Fibroblast of skin of abdomen (primary cell): ENCODE data around the gene NTNG1.

Experiments used
- DNase-seq: peaks from one replicate; pipeline ENCODE4 v3.0.0-alpha.2; 2013

NTNG1 gene

DNA sequence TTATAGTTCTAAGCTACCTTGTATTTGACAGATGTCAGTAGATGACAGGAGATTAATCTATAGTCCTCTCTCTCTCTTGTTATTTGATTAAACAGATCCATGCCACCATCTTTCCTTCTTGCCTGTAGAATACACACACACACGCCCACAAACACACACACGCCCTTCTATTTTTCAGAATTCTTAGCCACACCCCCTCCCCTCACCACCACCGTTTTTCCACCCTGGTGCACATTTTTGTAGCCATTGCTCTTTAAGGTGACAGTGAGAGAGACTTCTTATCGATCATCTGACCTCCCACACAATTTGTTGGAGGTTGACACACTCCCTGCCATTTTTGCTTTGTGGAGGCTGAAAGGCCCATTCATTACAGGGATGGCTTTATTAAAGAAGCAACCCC lies 123.2 kb downstream of the NTNG1 start:
- DNase-seq: no peak

DNA sequence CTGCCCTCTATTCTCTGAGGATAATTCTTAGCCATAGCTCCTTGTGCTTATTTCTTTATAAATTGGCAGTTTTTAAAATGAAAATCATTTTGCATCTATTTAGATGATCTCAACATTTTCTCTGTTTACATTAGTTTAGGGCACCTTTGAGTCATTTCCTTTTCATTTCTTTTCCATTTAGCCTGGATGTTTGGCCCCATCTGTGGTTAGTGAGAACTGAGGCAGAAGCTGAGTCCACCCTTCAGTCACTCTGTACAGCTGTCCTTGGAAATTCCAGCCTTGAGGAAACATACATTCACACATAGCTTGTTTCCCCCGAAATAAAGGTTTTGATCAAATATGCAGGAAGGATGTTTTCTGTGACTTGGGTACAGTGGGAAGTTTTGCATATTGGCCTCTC lies 123.7 kb downstream of the NTNG1 start:
- DNase-seq: peak; percentile 43

- DNase-seq: no peak
These were observed 126.7 kb downstream of the NTNG1 start for GRCh38 chr1:107267489-107267888.

GRCh38 chr1:107272321-107272720 lies 131.5 kb downstream of the NTNG1 start:
- no peak for DNase-seq

- DNase-seq: no peak
These were observed 132.7 kb downstream of the NTNG1 start for GRCh38 chr1:107273515-107273914.

GRCh38 chr1:107274227-107274626 lies 133.4 kb downstream of the NTNG1 start:
- no peak for DNase-seq

GRCh38 chr1:107276247-107276646 lies 135.4 kb downstream of the NTNG1 start:
- no peak for DNase-seq

DNA sequence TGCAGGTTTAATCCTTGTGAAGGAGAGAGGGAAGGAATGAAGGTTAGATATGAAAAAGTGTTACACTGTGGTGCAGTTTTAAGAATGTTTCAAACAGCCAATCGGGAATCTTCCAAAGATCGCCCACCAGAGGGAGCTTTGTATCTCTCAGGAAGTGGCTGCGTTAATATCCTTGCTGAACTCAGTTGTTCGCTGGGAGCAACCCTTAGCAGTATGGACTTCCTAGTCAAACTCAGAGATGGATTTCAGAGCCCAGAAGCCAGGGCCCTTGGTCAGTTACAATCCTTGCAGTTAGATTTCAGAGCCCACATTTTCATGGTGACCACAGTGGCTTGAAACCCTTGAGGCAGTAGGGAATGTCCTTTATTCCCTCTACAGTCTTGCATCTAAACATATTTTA lies 136.2 kb downstream of the NTNG1 start:
- peak; percentile 63 for DNase-seq

DNA sequence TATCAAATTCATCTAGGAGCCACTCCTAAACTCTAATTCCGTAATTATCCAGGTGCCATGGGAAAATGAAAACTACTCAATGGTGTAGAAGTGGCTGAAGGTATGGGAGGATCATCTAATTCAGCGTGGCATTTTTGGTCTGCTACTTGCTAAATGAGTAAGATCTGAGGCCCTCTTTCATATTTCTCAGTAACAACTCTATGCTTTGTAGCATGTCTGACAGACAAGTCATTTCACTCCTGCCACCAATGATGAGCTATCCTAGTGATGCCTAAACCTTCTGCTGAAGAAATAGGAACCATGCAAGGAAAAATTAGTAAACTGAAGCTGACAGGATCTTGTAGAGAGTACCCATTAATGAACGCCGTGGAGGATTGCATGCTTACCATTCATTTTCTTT lies 145.3 kb downstream of the NTNG1 start:
- DNase-seq: no peak

DNA sequence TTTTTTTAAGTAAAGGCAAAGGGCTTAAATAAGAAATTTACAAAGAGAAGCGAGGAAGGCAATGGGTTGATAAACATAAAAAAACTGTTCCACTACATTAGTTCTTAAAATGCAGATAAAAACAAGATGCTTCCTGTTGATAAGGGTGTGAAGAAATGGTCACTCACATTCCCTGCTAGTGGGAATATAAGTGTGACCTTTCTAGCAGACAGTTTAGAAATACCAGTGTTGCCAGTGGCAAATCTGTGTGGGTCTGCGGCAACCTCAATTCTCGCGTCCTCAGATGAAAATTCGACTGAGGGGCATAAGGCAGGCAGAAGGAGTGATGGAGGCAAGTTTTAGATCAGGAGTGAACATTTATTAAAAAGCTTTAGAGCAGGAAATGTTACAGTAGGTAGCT lies 151.1 kb downstream of the NTNG1 start:
- no peak for DNase-seq

- no peak for DNase-seq
These were observed 153.2 kb downstream of the NTNG1 start for GRCh38 chr1:107293901-107294613.

DNA sequence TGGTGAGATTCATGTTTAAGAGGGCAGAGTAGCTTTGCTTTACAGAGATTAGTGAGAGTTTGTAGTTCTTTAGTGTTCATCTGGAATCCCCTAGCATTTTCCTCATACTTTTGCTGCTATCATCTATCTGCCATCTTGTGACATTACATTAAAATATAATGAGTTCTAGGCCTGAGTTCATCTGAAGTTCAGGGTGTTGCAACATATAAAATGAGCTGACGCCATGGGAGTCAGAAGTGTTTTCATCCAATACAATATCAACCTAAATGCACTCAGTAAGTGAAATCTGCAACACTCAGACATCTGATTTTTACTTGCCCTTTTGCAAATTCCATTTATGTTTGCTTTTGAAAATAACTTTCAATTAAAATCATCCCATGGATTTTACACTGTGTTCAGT lies 153.8 kb downstream of the NTNG1 start:
- DNase-seq: peak; percentile 50

DNA sequence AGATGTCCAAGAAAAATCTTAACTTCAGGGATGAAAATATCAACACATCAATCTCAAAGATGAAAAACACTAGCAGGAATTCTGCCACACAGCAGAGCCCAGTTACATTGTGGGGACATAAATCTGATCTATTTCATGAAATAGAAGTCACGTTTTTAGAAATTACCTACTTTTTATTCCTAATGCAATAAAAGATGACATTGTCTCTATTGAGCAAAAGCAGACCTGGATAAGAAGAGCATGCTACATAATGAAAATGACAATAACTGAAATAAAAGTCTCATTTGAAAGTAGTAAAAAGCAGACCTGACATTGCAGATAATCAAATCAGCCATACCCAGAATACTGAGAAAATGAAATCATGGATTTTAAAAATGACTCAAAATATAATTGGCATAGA lies 156.8 kb downstream of the NTNG1 start:
- DNase-seq: no peak

DNA sequence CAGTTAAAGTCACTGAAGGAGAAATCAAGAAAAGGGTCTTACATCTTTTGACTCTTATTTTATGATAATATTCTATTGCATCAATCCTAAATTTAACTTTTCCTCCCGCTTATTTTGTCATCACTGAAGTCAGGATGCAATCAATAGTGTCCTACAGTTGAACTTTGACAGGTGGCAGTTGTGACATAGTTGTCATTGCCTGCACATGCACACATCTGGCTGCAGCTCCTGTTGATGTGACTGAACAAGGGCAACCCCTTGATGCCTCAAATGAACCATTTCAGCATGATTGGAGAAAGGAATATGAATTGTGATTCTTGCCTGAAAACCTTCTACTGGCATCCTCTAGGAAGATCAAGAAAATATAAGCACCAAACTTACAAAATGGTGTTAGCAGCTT lies 157.7 kb downstream of the NTNG1 start:
- no peak for DNase-seq

DNA sequence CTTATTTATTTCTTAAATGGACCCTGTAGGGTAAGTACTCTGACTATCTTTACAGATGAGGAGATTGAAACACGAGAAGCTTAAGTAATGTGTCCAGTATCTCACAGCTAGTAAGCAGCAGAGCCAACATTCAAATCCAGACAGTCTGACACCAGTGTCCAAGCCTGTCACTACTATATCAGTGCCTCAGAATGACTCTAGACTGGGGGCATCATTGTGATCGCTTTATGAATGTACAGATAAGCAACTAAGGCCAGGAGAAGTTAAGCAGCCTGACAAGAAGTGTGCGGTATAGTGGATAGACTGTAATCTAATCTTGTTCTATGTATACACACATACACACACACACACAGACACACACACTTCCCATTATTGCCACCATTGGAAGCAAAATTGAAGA lies 158.7 kb downstream of the NTNG1 start:
- DNase-seq: no peak

DNA sequence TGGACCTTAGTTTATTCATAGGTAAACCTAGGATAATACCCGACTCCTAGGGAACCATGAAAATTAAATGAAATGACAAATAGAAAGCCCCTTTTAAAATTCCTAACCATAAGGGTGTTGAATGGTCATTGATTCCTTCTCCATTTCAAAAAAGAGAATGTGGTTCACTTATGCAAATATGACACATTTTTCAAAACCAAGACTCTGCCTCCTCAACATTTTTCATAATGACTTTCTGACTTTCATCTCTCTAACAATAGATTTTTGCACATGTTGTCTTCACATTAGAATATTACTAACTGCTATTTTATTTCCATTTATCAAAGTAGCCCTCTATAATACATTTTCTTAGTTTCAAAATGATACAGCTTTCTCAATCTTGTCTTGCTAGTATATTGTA lies 169.1 kb downstream of the NTNG1 start:
- no peak for DNase-seq

- no peak for DNase-seq
These were observed 174.8 kb downstream of the NTNG1 start for GRCh38 chr1:107315652-107316051.

DNA sequence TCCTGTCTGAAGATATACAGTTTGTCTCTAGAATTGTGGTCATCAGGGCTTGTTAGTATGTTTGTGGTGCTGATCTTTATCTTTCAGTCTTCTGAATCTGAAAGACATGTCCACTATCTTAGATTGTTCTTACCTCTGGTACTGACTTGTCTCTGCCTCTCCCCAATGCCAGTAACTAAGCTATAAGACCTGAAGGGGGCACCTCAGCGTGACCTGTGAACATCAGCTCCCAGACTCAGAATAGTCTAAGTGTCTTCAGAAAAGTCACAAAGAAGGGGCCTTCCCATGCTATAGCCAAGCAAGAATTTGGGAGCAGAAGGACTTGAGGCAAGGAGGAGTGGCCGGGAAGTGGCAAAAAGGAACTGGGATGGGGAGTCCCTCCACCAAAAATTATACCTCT lies 178.1 kb downstream of the NTNG1 start:
- no peak for DNase-seq

DNA sequence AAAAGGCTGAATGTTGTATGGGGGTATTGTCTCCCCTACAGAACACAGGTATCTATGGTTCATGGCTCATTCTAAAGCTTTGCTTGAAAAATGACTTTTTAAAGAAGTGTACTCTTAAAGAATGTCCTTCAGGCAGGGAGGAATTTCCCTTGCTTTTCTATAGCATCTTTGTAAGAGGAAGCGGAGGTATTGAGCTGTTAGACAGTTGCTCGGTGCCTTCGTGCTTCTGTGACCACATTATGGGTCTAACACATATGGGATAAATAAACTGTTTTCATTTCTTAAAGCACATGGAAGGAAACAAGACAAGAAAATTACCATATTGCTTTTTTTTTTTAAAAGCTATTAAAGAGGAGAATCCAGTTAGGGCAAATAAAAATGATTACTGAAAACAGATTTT lies 182.9 kb downstream of the NTNG1 start:
- DNase-seq: peak; percentile 54

GRCh38 chr1:107326824-107327445 lies 186.1 kb downstream of the NTNG1 start:
- peak; percentile 29 for DNase-seq

- no peak for DNase-seq
These were observed 186.6 kb downstream of the NTNG1 start for GRCh38 chr1:107327446-107327845.

- DNase-seq: no peak
These were observed 187.2 kb downstream of the NTNG1 start for GRCh38 chr1:107328087-107328486.

- no peak for DNase-seq
These were observed 198.9 kb downstream of the NTNG1 start for GRCh38 chr1:107339775-107340174.

DNA sequence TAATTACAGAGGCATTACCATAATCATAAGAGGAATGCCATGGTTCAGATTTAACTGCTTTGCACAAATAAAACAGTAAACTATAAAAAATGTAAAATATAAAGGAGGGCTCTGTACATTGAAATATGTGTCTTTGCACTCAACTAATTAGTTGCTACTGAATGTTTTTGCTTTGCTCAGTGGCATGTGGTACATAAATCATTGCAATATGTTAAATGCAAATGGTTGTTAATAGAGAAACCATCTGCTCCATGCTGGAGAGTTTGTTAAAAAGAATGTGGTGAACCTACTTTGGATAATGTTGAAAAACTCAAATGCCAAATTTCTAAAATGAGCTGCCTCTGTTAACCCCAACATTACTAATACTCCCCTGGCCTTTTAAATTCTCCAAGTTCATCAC lies 201.5 kb downstream of the NTNG1 start:
- DNase-seq: peak; percentile 51

DNA sequence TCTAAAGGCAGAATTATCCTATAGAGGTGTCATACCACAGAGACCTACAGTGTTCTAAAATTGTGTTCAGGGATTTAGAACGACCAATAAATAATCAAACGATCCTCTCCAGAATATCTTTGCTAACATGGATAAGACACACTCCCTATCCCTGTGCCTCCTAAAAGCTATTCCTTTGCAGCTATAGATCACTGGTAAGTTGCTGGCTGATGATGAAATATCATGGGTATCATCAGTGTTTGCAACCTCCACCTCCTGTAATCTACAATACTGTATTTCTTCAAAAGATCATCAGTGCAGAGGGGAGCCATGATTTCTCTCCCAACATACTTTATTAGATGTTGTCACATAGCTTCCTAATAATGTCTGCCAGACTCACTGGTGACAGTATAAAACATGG lies 201.9 kb downstream of the NTNG1 start:
- DNase-seq: no peak
